GM19023 (cell line): Measurements from ENCODE around the gene RPN2.

ENCODE experiments used
- ATAC-seq: cut with Tn5 transposase; IDR thresholded peaks from one replicate; pipeline ENCODE4 v1.9.1; 2021; ENCODE audit warnings: mild to moderate bottlenecking, moderate library complexity; ENCODE audit not compliant: unreplicated experiment

The RPN2 gene

DNA sequence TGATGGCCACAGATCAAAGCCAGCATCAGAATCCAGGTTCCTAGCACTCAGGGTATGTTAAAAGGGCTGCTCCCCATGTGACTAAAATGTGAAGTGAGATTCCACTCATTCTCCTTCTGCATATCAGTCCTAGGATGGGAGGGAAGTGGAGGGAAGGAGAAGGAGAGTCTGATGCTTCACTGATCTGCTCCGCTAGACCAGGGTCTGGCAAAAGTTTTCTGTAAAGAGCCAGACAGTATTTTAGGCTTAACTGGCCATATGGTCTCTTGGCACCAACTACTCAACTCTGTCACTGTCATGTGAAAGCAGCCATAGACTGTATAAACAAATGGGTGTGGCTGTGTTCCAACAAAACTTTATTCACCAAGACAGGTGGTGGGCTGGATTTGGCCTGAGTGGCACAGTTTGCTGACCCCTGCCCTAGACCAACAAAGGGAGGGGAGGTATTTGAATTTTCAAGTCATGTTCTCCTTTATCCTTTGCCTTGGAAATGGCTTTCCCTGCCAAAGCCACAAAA lies 59.9 kb downstream of the RPN2 start:
- ATAC-seq, result no peak

DNA sequence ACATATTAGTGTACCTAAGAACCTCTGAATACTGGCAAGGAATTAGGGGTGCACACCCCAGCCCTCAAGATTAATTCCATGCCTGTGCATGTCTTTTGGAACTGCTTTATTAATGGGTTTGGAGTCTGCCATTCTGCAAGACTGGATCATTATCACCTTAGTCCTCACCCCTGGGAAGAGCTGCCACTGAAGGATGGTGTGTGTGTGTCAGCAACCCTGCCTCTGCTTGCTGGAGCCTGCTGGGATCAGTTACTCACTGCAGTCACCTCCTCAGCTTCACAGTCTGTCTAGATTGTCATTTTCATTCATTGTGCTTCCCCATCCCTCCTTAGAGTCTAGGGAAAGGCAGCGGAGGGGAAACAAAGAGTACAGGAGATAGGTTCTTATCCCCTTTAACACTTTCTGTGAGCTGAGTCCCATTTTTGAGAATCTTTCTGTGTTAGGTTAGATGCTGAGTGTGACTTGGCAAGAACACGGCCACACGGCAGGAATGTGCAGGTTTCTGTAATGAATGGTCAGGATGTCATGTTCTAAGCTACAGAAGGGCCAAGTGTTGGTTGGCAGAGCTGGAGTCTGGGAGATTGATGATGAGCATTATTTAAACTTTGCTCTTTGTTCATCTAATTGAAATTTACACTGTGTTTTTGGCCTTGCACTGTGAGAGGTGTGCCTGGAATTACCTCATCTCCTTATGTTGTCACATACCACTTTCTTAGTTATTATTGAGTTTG lies 61.4 kb downstream of the RPN2 start:
- ATAC-seq, result no peak

DNA sequence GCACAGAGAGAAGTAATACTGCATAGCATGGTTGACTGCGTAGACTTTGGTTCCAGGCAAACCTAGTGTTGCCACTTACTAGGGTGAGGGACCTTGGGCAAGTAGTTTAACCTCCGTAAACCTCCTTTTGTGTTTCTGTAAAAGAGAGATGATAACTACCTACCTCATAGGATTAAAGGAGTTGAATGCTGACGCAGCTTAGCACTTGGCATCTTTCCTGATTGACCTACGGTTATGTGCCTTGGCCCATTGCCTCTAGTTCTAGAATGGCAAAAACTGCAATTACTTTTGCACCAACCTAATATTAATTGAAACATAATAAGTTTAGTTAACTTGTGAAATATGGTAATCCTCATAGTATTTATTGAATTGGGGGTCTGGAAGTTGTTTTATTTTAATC lies 63.4 kb downstream of the RPN2 start:
- ATAC-seq, result no peak

DNA sequence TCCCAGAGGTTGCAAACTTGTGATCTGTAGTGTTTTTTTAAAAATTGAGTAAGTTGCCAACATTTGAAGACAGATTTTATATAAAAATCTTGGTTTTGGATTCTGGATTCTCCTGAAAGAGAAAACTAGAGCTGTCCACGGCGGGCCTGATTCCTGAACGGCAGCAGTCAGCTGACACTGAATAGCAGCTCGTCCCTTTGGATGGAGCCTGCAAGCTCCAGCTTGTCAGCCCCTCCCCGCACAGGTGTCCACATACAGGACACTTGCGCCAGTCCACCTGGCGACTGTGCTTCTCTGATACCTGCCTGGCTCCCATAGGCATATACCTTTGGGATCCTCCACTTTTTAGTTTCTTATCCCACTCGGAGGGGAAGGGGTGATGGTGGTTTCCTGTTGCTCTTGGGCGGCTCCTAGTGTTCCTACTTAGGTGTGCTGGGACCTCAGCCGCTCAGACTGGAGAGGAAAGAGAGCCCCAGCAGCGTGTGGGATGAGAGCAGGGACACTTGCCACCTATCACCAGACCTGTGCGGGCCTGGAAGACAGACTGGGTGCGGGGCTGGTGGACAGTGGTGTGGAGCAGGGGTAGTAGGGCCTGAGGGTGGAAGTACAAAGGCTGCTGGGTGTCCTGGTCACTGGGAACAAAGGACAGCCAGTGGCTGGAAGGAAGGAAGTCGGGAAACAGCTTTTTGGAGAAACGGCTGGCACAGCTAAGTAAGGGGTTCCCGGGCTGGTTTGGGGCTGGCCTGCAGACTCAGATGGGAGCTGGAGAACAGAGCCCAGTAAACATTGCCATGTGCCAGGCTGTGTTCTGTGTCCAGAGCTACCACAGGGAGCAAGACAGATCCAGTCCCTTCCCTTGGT lies 64.2 kb downstream of the RPN2 start:
- ATAC-seq, result no peak

DNA sequence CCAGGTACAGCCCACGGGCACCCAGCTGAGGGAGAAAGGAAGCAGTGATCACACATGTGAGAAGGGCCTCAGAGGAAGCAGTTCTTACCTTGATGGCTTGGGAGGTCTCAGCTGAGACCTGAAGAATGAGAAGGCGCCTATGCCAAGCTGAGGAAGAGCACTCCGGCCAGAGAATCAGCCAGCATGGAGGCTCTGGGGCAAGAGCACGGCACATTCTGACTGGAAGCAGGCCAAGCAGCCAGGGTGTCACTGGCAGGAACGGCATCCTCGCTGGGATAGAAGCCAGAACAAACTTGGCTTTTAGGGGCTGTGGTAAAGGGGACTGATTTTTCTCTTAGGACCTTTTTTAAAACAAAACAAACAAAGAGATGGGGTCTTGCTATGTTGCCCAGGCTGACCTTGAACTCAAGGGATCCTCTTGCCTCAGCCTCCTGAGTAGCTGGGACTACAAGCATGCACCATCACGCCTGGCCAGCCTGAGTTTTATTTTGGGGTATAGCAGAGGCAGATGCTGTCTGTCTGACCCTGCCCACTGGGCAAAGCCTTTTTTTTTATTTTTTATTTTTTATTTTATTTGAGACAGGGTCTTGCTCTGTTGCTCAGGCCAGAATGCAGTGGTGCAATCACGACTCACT lies 64.9 kb downstream of the RPN2 start:
- ATAC-seq, result no peak

DNA sequence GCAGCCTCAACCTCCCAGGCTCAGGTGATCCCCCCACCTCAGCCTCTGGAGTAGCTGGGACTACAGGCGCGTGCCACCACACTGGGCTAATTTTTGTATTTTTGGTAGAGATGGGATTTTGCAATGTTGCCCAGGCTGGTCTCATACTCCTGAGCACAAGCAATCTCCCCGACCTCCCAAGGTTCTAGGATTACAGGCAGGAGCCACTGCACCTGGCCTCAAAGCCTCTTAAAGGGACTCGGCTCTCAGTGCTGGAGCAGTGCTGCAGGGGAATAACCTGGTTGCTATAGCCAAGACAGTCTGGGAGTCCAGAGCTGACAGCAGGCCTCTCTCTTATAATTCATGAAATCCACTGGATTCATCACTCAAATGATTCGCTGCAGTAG lies 65.4 kb downstream of the RPN2 start:
- ATAC-seq, result no peak

DNA sequence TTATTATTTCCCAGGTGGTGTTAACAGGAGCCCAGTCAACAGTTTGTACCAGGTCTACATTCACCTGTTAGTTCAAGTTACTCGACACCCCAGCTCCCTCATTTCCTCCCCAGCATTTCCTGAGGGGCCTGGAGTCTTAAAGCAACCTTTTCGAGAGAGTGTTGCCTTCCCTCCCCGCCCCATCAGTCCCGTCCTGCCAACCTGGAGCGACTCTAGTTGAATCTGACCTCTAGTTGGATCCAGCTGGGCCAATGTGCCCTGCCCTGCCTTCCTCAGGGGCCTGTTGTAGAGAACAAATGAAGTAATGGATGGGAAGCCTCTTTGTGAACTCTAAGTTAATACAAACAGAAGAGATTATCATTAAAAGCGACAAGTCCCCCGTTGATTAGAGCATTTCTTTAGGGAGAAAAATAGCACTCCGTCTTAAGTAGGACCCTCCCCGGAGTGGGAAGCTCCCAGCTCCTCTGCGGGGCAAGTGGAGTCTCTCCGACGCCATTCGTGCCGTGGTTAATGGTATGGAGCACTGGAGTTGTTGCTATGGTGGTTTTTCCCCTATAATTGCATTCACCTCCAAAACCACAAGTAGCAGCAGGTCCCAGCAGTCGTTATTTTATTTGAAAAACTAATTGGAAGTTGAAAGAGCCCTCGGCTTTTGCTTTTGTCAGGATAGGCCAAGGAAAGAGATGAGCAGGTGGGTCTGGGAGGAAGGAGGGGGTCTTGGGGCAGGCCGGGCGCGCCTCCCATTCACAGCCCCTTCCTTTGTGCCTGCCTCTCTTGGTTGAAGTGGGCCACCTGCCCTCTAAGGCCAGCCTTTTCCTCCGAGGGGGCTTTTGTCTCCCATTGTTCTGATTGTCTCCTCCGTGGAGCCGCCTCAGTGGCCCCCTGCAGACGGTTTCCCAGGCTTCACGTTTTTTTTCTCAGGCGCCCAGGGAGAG lies 66.4 kb downstream of the RPN2 start:
- no peak for ATAC-seq

DNA sequence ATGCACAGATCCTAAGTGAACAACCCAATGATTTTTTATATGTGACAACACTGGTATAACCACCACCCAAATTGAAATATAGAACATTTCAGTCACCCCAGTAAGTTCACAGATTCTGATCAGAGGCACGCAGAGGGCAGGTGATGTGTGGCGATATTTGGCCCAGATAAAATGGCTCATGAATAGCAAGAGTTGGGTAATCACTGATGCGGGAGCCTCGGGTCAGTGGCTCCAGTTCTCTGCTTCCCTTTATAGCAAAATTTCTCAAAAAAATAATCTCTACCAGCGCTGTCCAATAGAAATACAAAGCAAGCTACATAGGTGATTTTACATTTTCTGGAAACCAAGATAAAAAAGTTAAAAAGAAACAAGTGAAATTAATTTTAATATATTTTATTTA lies 67.6 kb downstream of the RPN2 start:
- ATAC-seq, result no peak

DNA sequence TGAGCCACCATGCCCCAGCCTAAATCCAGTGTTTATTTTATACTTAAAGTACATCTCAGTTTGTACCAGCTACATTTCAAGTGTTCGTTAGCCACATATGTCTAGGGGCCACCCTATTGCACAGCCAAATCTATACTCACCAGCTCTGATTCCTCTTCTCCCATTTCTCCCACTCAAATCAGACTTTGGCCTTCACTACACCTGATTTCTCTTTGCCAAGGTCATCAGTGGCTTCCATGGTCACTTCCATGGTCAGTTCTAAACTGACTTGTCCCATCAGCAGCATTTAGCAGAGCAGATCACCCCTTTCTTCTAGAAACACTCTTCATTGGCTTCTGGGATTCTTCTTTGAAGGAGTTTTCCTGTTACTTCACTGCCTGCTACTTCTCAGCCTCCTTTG lies 68.4 kb downstream of the RPN2 start:
- ATAC-seq, result no peak

DNA sequence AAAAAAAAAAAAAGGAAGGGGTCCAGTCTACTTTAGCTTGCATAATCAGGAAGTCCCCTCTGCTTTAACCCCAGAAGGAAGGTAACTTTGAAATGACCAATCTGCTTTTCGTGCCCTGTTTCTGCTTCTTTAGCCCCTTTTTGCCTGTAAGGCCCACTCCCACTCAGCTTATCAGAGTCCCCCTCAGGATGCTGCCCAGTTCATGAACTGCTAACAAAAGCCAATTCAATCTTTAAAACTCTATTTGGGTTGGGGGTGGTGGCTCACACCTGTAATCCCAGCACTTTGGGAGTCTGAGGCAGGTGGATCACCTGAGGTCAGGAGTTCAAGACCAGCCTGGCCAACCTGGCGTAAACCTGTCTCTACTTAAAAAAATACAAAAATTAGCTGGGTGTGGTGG lies 70.2 kb downstream of the RPN2 start:
- ATAC-seq, result no peak

DNA sequence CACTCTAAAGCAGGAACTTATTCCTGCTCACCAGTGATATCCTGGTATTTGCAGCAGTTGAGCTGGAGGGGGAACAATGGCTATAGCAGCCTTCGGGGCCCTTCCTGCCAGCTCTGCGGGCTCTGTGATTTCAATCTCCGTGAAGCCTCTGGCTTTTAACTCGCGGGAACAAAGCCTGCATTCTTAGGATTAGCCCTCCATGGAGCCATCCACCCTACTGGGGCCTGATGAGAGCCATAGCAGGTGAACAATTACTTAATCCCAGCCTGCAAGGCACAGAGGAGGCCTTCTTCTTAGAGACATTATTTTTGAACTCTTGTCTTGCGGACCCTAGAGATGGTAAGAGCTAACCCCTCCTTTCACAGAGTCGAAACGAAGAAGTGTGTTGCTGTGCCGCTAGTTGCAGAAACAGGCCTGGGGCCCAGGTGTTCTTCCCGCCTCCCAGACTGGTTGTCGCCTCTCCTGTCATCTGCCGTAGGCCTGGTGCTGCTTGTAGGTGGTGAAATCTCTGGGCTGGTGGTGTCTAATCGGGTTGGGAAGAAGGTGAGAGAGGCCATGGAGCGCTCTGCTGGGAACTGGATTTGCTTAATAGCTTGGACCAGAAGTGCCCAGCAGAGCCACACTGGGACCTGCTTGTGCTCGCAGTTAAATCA lies 72.8 kb downstream of the RPN2 start:
- ATAC-seq, result no peak

DNA sequence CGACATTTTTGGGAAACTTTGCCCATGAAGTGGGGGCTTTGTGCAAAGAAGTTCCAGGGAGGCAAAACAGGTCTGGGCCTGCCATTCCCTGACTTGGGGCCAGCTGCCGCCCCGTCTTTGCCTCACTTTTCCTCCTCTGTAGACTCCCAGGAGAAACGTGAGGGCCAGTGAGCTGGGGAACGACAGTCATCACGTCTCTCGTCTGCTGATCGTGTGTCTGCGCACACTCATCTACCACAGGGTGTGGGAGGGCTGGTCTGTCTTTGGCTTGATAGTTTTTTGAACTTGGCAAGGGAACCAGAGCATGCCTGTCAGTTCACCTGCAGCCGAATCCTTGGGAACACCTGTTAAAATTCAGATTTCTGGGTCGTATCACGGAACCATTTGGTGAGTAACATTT lies 74.0 kb downstream of the RPN2 start:
- ATAC-seq, result no peak

DNA sequence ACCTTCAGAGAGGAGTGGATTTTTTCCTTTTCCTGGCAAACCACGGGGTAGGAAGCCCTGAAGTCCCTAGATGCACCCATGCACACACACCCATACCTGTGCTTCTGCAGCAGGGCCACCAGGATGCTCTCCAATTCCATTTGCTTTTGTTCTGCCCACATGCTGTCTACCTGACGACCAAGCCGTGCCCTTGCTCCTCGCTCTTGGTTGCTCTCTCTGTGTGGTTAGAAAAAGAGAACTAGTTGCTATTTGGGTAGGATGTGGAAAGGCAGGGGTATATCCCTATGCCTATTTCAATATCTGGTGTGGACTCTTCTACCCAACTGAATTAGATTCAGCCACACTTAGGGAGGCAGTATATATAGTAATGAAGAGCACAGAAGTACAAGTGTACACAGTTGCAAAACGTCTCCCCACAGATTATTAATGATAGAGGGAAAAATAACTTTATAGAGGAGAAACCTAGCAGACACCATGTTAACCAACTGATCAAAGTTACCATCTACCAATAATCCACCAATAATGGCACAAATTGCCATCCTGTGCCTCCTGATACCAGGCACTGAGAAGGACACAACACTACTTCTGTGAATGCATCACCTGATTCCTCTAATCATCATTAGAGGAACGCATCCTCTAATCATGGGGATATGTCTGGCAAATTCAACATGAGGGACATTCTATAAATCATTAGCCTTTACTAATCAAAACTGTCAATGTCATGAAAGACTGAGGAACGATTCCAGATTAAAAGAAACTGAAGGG lies 75.2 kb downstream of the RPN2 start:
- no peak for ATAC-seq

DNA sequence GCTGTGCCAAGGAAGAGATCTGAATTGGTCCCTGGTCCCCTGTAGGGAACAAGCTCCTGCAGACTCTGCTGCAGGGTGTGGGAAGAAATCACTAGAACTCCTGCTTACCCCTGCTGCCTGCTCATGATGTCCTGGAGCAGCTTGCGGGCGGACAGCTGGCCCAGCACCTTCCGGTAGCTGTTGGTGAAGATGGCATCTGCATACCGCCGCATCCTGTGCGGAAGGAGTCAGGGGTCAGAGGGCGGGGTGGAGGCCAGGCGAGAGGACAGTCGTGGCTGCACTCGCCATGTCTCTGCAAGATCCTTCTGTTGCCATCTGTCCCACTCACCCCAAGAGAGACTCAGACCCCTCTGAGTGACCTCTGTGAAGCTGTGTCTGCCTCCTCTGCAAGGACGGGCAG lies 77.2 kb downstream of the RPN2 start:
- ATAC-seq, result no peak

DNA sequence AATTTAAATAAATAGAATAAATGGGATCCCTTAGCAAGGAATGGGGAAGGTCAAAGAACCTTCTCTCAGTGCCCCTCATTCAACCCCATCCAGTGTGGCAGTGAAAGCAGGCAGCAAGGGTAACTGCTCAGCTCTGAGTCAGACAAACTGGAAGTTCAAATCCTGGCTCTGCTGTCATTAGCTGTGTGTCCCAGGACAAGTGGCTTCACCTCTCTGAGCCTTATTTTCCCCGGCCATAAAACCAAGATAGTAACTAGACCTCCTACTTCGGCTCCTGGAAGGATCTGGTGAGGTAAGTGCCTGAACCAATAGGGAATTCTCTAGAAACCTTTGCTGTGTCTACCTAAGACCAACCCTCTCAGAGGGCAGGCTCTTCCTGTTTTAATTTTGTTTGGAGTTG lies 78.4 kb downstream of the RPN2 start:
- no peak for ATAC-seq

DNA sequence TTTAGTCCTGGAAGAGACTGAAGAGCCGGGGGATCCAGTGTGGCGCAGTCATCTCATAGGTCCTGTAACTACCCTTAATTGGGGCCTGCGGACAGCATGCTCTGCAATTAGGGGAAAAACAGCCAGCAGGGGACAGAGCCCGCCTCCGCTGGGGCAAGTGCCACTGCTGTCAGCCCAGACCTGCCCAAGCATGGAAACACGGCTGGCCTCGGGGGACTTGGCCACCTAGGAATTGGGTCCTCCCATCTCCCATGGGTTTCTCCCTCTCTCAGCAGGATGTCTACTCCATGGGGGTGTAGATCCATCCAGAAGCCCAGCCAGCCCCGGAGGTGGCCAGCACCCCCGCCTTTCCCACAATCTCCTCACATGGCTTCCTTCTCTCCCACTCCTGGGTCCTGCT lies 78.9 kb downstream of the RPN2 start:
- ATAC-seq, result no peak

DNA sequence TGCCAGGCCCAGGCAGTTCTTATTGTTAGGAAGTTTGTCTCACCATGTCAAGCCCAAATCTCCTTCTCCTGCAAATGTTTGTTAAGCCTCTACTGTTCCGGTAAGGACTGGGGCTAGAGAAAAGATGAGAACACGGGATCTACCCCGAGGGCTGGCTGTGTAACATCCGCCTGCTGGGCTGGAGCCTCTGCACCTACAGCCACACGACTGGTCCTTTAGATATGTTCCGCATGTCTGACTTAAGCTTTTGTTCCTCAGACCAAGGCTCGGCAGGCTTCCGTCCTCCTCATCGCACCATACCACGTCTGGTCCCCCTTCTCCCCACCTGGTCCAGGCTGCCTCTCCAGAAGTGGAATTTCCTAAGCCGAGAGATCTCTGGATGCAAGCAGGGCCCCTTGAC lies 79.9 kb downstream of the RPN2 start:
- no peak for ATAC-seq

DNA sequence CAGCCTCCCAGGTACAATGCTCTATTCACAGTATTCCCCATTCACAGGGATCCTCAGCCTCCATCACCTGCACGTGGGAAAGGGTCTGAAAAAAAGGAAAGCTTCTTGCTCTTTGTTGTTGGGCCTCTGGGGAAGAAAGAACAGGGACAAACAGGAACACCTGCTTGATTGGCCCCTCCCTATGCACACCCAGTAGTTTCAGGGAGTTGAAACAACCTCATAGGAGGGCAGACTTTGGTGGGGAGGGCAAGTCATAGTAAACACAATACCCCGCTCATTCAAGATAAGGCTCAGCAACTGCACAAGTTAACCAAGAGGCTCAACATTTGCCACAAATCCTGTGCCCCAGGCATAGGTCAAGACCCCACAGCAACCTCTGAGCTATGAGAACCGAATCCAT lies 80.7 kb downstream of the RPN2 start:
- ATAC-seq, result no peak

DNA sequence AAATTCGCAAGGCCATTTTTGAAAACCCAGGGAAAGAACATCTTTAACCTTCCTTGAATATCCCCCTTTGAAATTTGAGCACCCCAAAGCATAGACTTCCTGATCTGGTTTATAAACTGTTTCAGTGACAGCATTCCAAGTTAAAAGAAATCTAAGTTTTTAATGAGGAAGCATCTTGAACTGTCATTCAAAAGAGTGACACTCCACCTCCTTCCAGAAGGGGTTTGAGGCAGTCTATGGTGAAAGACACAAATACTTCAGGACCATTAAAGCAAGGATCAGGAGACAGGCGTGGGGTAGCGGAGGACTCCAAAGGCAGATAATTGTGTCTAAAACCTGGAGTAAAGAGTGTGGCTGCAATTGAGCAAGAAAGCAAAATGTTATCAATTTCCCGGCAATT lies 81.8 kb downstream of the RPN2 start:
- no peak for ATAC-seq
